ENCODE results near the gene IGF1R. TPM values are rescaled to one million over a fixed set of nuclear protein-coding genes. Genes with fewer than 3 reads are reported as not detected.

IGF1R gene
- total and polyA plus RNA-seq, 2 of the 8 experiments (the other 6 are each of a cell fraction or from before 2014, with no cell fraction given), result 32.9 to 109 TPM

DNA sequence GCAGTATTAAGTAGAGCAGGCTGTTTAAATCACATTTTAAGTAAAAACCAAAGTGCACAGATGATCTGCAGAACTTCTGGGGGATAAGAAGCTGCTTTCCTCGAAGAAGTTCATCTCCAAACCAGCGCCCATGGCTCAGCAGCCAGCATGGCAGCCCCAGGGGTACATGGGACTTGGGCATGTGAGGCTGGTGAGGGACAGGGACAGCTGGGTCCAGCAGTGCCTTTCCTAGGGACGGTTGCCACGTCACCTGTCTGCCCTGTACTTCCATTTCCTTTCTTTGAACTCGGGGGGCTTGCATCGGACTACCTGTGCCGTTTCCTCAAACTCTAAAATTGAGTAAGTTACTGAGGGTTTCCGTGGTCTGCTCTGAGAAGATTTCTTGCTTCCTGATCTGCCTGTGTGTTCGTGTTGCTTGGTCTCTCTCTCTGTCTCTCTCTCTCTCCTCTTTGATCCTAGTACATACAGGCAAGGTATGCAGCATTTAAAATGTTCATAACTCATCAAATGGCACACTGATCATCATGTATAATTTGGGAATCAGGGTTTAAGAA, 67.6 kb downstream of the IGF1R start:
- Histone ChIP-seq H2AK5ac (ENCODE audit: low read depth, low read length) (no peak overlapping the region), H3K27me3 (replicated peaks in 1 of 4; ENCODE audit: control insufficient read depth in 3 of 4, extremely low read depth in 1 of 4, insufficient read depth in 3 of 4, low read length in 3 of 4) (no peaks in the 10 kb centered on the region), H4K8ac (ENCODE audit: extremely low read depth, insufficient read depth, low read length) (no peak overlapping the region), H3K36me3 (ENCODE audit: control insufficient read depth in 2 of 4, insufficient read depth in 4 of 4, low read length in 3 of 4) (peaks cover 0 to 7% (median 2%) of the 10 kb centered on the region in 4 experiments; a peak in 3 of 8 replicates), H4K5ac (ENCODE audit: insufficient read length, low read depth, low read length) (no peak overlapping the region), H3K79me2 (ENCODE audit: control insufficient read depth in 1 of 2, insufficient read depth in 2 of 2, low read length in 2 of 2) (peaks cover 74 to 100% of the 10 kb centered on the region in 2 experiments), H3K27ac (ENCODE audit: low read depth, low read length) (no peak overlapping the region), H2BK120ac (replicated peaks; ENCODE audit: low read depth, low read length) (no peak overlapping the region), H4K91ac (replicated peaks; ENCODE audit: insufficient read length, low read length) (no peak overlapping the region), H2BK15ac (ENCODE audit: low read length) (no peak overlapping the region), H3K9ac (replicated peaks in 1 of 4; ENCODE audit: extremely low read depth in 1 of 4, low read depth in 3 of 4, low read length in 3 of 4) (no peak overlapping the region), H3K4me1 (replicated peaks in 1 of 4; ENCODE audit: control insufficient read depth in 3 of 4, insufficient read depth in 4 of 4, low read length in 3 of 4) (peaks cover 14 to 49% (median 44%) of the 10 kb centered on the region in 4 experiments), H3K23me2 (ENCODE audit: low read depth, low read length) (peaks cover 2% of the 10 kb centered on the region; the same call in 1 of the 2 replicates), H3K23ac (ENCODE audit: insufficient read length) (no peak overlapping the region), H2BK20ac (ENCODE audit: low read length) (no peak overlapping the region), H3K56ac (replicated peaks; ENCODE audit: insufficient read length, low read depth, low read length) (no peak overlapping the region), H2BK12ac (ENCODE audit: low read depth, low read length) (no peak overlapping the region), H3K79me1 (ENCODE audit: low read depth, low read length) (peaks cover 22% of the 10 kb centered on the region), H3K18ac (ENCODE audit: extremely low read depth, low read length) (no peak overlapping the region), H3K14ac (ENCODE audit: insufficient read length) (no peak overlapping the region), H3K9me3 (ENCODE audit: insufficient read depth in 2 of 2, low read depth in 1 of 2, low read length in 1 of 2) (no peaks in the 10 kb centered on the region), H2BK5ac (ENCODE audit: low read depth, low read length) (peak overlapping the region; percentile 18; the same call in 1 of the 2 replicates), H3K4me3 (ENCODE audit: extremely low read depth in 1 of 4, insufficient read depth in 2 of 4, low read depth in 3 of 4, low read length in 4 of 4) (no peak overlapping the region), H3K4me2 (ENCODE audit: insufficient read depth in 1 of 2, low read depth in 2 of 2, low read length in 2 of 2) (no peak overlapping the region), H4K20me1 (replicated peaks in 1 of 2; ENCODE audit: control insufficient read depth in 1 of 2, insufficient read depth in 2 of 2, low read length in 2 of 2) (peaks cover 29 to 49% of the 10 kb centered on the region in 2 experiments), H2AFZ (ENCODE audit: low read length) (no peak overlapping the region), H3K4ac (replicated peaks; ENCODE audit: insufficient read length, low read depth, low read length) (no peak overlapping the region)
- POLR2A ChIA-PET (ENCODE audit: partially characterized antibody), result no interaction called here
- CTCF ChIA-PET (ENCODE audit: partially characterized antibody), result interaction anchor here (0.7 to 2.4 kb wide), 4 partner anchors 10 to 134 kb away, joined by 3 to 7 read pairs (median 3); no protein-coding TSS in a partner anchor
- no peak for FAIRE-seq
- 87% methylated on average over 9 of the region's 9 CpGs; no CpG with 5 or more reads in 1 of the 2 experiments for WGBS, 2 experiments (ENCODE audit: extremely low coverage in 1 of 2, insufficient coverage in 1 of 2, insufficient read length in 1 of 2, insufficient replicate concordance in 2 of 2, low coverage in 1 of 2, low lambda C conversion rate in 2 of 2, missing lambda C conversion rate in 1 of 2)
- no peak for DNase-seq (ENCODE audit: low read depth in 1 of 2, low spot score in 2 of 2)
- no peak for TF ChIP-seq NANOG (IDR thresholded peaks at IDR 0.05; ENCODE audit: insufficient read depth, low read depth, low read length, poor library complexity, severe bottlenecking)
- TF ChIP-seq RNF2 (IDR thresholded peaks at IDR 0.05; ENCODE audit: borderline replicate concordance, low read depth, low read length, missing control alignments, poor library complexity, severe bottlenecking), result no peak
- no peak for TF ChIP-seq TEAD4 (IDR thresholded peaks at IDR 0.05; ENCODE audit: low read depth, low read length)
- TF ChIP-seq CHD1 (IDR thresholded peaks at IDR 0.05; ENCODE audit: low read depth, low read length), result no peak
- TF ChIP-seq SP4 (IDR thresholded peaks at IDR 0.05; ENCODE audit: low read length), result no peak
- no peak for TF ChIP-seq NRF1 (IDR thresholded peaks at IDR 0.05; ENCODE audit: low read depth, low read length)
- TF ChIP-seq CREB1 (IDR thresholded peaks at IDR 0.05), result no peak
- TF ChIP-seq TCF12 (IDR thresholded peaks at IDR 0.05; ENCODE audit: low read depth, low read length), result no peak
- TF ChIP-seq KDM4A (IDR thresholded peaks at IDR 0.05; ENCODE audit: low read depth, low read length, severe bottlenecking), result no peak
- TF ChIP-seq EZH2 (IDR thresholded peaks at IDR 0.05; ENCODE audit: low read depth, low read length, severe bottlenecking), result no peak
- TF ChIP-seq ZNF274 (IDR thresholded peaks at IDR 0.05; ENCODE audit: borderline replicate concordance, extremely low read depth, low read length), result no peak
- TF ChIP-seq HDAC6 (IDR thresholded peaks at IDR 0.05; ENCODE audit: low read depth, low read length), result no peak
- TF ChIP-seq EGR1 (IDR thresholded peaks at IDR 0.05; ENCODE audit: borderline replicate concordance, low read depth, low read length), result no peak
- TF ChIP-seq RBBP5 (IDR thresholded peaks at IDR 0.05; ENCODE audit: borderline replicate concordance, low read depth, low read length), result no peak
